Measurements from ENCODE around the gene COMP.

GRCh38 chr19:18733196-18733647 lies 57.9 kb downstream of the COMP start:
- TF ChIP-seq YY1 (IDR thresholded peaks at IDR 0.05; ENCODE audit: insufficient read depth, insufficient read length): no peak
- TF ChIP-seq ZNF274 (IDR thresholded peaks at IDR 0.05; ENCODE audit: low read depth, low read length): no peak
- TF ChIP-seq SUZ12 (IDR thresholded peaks at IDR 0.05; ENCODE audit: extremely low read depth, insufficient read depth, insufficient read length): no peak

Measured in NT2/D1 (cell line).